SU-DHL-6 (cell line): ENCODE results near the gene EVA1B.

ENCODE experiments used
- CTCF ChIP-seq: fragments of 200-600 bp; sonication (generic); IDR thresholded peaks from one replicate; pipeline ENCODE4 v1.5.1; 2017; ENCODE audit warnings: antibody characterized with exemption, mild to moderate bottlenecking, low read length, moderate library complexity; ENCODE audit not compliant: insufficient read depth, poor library complexity, severe bottlenecking
- EZH2phosphoT487 ChIP-seq: fragments of 200-600 bp; sonication (generic), shearing (Covaris generic); conservative IDR thresholded peaks from 2 replicates; pipeline ENCODE4 v1.6.1; 2018; ENCODE audit warnings: mild to moderate bottlenecking, antibody characterized with exemption, low read length, moderate library complexity, mixed read lengths

GRCh38 chr1:36352125-36352909 lies 28.9 kb upstream of the EVA1B start:
- TF ChIP-seq EZH2phosphoT487 (no peak), CTCF (no peak)
